NCI-H187 (cell line): ENCODE measurements around the gene SLC13A2.
A peak's percentile ranks its signal among the peaks of the same experiment; 100 is the strongest.
"Not testable (repeated sequence)": the region's sequence is repeated elsewhere in the genome, so short reads cannot be mapped to it uniquely, and the experiment has no call there.

Source experiments
- DNase-seq, 2 experiments: peaks; one replicate each; lab custom pipeline; 2025; lab: John Stamatoyannopoulos, UW

Gene SLC13A2

DNA sequence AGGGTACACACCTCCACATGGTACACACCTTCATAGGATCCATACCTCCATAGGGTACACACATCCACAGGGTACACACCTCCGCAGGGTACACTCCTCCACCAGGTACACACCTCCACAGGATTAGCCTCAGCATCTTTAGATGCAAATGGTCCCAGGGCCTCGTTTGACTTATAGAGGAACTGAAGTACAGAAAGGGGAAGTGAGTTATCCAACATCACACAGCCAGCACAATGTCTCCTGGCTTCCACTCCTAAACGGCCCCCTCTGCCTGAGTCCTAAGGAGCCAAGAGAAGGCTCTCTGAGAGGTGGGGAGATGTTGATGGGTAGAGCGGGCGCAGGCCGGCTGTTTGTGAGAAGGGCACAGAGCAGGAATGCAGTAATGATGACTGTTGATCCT is 44.7 kb downstream of the SLC13A2 start:
- no peak for DNase-seq

DNA sequence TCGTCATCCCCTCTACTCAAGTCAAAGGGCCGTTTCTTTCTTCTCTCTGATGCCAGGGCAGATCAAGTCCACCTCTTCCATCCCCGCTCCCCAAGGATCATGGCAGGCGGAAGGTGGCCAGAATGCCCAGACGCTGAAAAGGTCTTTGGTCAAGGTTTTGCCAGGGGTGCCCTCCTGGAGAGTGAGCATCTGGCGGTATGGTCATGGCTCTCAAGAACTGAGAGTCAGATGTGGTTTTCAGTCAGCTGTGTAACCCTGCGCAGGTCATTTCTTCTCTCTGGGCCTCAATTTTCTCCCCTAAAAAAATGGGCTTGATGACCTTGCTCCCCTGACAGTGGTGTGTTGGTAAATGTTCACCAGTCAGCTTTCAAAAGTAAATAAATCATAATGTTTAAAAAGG is 45.1 kb downstream of the SLC13A2 start:
- DNase-seq: no peak

DNA sequence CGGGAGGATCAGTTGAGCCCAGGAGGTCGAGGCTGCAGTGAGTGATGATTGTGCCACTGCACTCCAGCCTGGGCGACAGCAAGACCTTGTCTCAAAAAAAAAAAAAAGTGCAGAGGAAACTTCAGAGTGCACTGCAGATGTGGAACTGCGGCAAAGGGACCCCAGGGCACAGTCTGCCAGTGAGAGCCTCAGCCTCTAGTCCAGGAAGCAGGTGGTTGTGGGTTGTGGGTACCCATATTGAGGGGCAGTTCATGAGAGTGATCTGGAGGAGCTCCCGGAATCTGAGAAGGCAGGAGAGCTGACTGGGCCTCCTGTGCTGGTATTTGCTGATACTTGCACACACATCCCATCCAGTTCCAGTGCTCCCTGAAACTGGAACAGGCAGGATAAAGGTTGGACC is 45.8 kb downstream of the SLC13A2 start:
- no peak for DNase-seq

DNA sequence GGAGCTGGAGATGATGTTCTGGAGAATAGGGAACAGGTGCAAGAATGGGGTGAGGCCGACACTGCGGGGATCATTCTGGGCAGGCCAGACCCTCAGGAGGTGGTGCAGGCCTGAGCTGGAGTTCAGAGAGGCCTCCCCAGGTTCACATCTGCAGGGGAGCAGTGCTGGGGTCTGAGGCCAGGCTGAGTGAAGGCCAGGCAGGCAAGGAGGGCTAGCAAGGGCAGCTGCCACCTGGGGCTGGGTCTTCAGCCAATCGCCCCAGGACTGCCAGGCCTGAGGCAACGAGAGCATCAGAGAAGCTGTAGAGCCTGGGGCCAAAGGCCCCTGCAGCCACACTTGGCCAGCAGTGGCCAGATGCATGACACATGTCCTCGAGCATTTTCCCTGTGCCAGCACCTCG is 47.2 kb downstream of the SLC13A2 start:
- no peak for DNase-seq

DNA sequence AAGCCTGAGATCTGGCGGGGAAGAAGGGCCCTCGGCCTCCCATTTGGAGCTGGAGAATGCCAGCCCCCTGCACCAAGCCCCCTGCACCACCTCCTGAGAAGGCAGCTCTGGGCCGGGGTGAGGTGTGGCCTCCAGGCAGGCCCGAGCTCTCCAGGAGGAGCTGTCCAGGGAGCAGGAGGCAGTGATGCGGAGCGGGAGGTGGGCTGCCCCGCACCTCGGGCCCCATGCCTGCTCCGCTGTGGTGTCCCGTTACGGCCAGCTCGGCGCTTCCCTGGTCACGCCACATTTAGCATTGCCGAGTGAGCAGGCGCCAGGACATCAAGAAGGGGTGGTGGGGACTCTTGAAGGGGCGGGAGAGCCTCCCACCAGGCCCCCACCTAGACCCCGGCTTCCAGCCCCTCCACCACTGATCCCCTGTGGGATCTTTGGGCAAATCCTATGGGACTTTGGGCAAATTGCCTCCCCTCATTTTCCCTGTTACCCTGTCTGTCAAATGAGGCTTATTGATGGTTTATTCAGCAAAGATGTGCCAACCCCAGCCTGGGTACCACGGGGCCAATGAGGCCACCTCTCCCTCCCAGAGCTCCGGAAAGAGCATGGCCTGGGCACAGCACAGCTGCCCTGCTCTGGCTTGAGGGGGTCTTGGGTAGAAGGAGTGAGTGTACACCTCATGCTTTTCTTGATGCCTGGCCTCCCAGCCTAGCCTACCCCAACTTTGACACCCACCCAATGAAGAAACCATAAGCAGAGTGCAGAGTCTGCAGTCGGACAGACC is 48.1 kb downstream of the SLC13A2 start:
- DNase-seq: peak in 1 of 2 experiments; percentile 48

DNA sequence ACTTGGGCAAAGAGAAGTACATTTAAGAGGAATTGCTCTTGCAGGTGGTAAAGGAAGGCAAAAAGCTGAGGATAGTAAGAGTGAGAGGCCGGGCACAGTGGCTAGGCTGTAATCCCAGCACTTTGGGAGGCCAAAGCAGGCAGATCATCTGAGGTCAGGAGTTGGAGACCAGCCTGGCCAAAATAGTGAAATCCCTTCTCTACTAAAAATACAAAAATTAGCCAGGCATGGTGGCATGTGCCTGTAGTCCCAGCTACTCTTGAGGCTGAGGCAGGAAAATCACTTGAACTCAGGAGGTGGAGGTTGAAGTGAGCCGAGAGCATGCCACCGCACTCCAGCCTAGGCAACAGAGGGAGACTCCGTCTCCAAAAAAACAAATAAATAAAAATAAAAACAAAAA is 48.8 kb downstream of the SLC13A2 start:
- DNase-seq: not testable (repeated sequence)

DNA sequence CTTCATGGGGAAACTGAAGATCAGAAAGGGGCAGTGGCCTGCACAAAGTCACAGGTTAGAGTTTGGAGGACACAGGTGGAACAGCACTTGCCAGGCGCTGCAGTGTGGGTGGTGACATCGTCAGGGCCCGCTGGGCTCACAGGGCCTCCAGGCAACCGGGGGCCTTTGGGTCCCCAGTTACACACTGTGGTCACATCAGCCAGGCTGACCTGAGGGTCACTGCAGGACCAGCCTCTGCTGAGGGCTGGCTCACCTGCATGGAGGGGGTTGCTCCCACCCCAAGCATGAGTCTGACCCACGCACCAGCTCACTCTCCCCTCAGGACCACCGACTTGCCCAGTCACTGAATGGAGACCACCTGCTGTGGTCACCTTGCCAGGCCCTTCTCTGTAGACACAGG is 49.7 kb downstream of the SLC13A2 start:
- DNase-seq: no peak

DNA sequence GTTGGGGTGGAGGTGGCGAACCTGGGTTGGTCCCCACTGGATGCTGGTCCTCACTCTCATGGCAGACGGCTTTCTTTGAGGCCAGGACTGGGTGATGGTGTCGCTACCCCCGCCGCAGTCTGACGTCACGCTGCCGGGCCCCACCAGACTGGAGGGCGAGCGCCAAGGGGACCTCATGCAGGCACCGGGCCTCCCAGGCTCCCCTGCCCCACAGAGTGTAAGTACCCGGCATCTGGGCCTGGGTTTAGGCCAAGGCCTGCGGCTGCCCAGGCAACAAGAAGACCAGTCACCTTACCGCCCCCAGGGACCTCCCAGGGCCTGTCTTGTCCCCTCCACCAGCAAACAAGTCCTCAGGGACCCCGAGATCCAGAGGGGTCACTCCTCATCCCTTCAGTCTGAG is 50.4 kb downstream of the SLC13A2 start:
- no peak for DNase-seq

DNA sequence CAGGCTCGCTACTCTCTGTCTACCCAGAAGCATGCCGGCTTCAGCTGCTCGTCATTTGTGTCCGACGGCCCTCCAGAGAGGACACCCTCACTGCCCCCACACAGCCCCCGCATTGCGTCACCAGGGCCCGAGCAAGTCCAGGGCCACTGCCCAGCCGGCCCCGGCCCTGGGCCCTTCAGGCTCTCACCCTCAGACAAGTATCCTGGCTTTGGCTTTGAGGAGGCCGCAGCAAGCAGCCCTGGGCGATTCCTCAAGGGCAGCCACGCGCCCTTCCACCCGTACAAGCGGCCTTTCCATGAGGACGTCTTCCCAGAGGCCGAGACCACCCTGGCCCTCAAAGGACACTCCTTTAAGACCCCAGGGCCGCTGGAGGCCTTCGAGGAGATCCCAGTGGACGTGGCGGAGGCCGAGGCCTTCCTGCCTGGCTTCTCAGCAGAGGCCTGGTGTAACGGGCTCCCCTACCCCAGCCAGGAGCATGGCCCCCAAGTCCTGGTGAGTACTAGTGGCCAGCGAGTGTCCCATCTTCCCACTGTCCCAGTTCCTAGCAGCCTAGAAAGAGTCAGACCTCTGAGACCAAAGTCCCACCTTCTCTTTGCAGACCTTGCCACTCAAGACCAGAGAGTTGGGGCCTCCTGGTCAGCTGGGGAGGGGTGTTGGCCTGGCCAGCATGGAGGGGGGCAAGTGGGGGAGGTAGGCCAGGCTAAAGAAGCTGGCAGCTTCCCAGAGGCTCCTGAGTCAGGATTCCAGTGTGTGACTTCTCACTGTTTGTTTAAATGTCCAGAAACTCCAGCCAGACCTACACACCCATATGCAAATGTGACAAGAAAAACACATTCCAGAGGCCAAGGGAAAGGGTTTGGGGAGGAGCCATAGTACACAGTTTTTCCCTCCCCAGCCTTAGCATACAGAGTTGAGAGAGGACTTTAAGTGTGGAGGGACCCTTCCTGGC is 51.3 kb downstream of the SLC13A2 start:
- DNase-seq: no peak

DNA sequence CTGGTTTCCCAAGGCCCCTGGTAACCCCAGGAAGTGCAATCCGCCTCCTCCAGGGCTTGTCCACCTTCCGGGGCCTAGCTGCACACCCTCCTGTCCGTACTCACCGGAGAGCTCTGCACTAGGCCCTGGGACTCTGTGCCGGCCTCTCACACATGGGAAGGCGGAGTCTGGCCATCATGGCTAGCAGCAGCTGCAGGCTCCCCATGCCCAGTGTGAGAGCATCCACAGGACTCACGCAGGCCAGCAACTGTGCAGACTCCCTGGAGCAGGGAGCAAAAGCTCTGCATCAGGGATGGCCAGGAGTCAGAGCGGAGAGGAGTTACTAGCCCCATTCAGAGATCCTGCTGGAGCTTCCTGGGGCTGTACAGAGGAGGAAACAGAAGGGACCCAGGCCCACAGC is 52.9 kb downstream of the SLC13A2 start:
- DNase-seq: no peak

DNA sequence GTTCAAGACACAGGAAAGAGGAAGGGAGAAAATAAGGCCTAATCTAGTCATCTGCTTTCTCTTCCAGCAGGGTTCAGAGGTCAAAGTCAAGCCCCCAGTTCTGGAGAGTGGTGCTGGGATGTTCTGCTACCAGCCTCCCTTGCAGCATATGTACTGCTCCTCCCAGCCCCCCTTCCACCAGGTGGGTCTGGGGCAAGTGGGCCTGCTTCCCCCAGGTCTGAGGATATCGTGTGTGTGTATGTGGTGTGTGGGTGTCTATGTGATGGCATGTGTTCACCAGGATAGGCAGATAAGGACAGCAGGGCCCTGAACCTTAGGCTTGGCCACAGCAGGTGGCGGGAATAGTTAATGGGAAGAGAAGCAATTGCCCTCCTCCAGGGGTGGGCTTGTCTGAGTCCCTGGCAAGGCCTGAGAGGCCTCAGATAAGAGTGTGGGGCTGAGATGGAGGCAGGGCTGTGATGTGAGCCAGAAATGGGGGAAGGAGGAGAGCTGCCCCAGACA is 53.8 kb downstream of the SLC13A2 start:
- DNase-seq: no peak

DNA sequence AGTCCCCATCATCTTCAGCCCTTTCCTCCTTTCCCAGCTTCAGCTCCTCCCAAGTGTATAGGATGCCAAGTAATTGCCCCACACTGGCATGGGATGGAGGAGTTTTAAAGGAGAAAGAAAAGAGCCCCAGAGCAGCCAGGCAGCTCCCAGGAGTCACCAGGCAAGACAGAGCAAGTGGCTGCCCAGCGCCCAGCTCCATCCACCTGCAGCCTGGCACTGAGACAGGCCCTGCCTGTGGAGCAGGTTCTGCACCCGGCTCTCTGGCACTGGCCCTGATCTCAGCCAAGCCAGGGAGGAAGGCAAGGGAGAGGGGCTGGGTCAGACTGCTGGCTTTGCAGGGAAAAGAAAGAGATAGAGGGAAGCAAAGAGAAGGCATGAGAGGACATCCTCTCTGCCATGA is 54.4 kb downstream of the SLC13A2 start:
- DNase-seq: no peak

DNA sequence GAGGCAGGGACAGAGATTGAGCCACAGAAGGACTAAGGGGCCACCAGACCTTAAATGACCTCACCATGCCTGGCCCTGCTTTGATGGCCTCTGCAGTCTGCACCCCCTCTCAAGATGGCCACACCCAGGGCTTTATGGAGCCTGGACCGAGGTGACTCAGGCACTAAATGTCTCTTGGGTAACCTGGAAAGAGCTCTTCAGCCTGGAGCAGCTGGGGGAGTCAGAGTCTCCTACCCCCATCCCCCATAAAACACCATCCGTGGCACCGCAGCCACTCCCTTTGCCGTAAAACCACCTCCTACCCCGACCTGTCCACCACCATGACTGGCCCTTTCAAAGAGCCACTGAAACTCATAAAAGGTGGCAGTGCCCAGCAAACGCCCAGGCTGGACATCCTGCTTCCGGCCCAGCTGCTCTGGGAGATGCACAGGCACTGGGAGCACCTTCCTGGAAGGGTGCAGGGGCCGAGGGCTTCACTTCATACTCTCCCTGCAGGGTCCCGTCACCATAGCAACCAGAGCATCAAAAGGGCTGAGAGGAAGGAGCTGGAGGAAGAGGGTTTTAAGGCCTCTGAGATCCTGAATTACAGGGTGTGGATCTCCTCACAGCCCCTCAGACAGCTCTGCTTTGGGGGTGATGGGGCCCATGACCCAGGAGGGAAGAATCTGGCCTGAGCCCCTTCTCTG is 55.0 kb downstream of the SLC13A2 start:
- DNase-seq: no peak

DNA sequence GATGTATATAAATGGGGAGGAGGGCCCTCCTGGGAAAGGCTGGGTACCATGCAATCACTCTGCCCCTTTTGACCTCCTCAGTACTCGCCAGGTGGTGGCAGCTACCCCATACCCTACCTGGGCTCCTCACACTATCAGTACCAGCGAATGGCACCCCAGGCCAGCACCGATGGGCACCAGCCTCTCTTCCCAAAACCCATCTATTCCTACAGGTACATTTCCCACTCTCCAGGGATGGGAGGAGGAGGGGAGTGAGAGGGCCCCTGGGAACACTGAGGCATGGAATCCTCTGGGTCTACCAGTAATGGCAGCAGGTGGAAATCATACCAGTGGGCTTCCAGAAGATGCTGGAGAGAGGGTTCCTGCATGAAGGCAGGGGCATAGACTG is 55.6 kb downstream of the SLC13A2 start:
- DNase-seq: no peak

DNA sequence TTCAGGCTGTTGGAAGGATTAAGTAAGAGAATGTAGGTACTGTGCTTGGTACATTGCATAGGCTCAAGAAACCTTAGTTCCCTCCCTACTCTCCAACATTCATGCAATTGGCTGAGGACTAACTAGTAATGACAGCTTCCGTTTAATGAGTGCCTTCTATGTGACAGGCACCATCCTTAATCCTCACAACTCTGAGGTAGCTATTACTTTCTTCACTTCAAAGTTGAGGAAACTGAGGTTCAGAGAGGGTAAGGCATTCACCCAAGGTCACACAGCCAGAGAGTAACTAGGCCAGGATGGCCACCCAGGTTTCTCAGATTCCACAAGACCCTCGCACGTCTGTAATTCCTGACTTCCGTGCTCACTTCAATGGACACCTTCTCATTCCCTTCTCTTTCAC is 56.8 kb downstream of the SLC13A2 start:
- no peak for DNase-seq

DNA sequence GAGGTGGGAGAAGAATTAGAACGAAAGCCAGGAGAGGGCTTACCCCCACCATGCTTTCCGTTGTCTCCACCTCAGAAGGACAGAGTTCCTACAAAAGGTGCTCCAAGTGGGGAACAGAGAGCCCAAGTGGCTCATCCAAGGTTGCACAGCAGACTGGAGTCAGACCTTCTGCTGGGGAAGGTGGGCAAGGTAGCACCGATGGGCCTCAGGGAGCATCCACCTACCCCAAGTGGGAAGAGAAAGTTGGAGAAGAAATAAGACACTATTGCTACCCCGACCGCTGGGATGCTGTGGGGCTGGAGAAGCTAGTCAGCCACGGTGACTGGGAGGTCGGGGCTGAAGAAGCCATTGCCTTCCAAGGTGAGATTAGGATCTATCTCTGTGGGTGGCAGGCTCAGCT is 57.5 kb downstream of the SLC13A2 start:
- no peak for DNase-seq

DNA sequence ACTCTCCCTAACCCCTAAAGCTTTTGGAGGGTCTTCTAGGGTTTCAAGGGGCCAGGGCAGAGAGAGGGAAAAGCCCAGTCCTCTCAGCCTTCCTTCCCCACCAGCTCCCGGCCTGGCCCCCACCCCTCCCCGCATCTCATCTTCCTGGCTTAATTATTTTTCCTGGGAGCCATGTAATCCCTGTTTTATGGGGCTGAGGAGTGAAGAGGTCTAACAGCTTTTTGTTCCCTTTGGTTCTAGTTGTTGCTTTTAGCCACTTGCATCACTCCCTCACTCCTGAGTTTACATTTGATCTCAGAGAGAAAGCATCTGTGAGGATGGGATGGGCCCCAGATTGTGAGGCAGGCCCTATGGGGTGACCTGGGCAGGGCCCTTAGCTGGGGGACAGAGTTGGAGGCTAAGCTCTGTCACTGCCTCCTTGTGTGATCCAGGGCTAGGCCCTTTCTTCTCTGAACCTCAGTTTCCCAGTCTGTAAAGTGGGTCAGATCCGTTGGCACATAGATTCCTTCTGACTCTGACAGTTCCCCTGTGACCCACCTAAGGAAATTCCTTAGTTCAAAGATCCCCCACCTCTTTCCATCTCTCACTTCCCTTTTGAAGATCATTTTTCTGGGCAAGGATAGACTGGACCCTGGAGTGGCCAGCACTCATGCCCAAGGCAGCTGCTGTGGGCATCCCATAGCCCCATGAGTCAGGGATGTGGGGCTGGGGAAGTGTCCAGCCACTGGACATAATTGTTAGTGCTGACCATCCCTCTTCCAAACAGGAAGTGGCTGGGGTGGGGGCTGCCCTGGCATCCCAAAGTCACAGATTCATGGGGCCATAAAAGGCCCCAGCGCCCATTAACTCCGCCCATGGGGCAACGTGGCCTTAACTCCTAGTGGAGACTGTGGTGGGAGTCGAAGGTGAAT is 58.9 kb downstream of the SLC13A2 start:
- DNase-seq: no peak

DNA sequence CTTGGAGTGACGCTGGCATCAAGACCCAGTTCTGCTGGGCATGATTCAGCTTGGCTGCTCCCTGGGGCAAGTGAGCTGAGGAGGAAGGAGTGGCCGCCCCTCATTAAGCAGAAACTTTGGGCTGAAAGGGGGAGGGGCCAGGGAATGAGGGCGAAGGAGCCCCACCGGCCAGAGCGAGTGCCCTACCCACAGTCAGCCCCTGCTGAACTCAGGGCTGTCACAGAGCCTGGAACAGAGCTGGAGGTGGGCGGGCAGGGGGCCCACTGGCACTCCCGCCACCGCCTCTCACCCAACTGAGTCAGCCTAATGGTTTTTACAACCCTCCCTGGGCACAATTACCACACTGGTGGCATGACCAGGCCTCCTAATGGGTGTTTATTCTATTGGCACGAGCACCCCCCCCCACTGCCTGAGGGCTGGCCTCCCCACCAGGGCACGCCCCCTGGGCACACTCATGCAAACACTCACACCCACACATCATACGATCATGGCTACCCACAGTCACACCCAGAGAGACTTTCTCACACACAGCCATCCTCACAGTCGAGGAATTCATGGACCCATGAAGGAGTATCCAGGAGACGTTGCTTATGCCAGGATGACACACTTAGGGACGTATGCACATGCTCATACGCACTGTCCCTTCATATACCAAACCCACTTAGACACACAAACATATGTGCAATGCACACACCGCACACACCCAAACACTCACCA is 59.8 kb downstream of the SLC13A2 start:
- DNase-seq: no peak

DNA sequence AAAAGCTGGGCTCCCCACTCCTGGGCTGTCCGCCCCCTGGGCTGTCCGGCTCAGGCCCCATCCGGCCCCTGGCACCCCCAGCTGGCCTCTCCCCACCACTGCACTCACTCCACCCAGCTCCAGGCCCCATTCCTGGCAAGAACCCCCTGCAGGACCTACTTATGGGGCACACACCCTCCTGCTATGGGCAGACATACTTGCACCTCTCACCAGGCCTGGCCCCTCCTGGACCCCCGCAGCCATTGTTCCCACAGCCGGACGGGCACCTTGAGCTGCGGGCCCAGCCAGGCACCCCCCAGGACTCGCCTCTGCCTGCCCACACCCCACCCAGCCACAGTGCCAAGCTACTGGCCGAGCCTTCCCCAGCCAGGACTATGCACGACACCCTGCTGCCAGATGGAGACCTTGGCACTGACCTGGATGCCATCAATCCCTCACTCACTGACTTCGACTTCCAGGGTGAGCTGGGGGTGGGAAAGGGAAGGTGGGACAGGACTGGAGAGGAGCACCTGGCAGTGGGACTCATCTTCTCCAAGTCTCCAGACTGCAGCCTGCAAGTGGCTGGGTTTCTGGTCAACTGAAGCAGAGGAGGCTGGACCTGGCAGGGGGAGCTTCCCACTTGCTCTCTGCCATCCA is 61.4 kb downstream of the SLC13A2 start:
- no peak for DNase-seq

DNA sequence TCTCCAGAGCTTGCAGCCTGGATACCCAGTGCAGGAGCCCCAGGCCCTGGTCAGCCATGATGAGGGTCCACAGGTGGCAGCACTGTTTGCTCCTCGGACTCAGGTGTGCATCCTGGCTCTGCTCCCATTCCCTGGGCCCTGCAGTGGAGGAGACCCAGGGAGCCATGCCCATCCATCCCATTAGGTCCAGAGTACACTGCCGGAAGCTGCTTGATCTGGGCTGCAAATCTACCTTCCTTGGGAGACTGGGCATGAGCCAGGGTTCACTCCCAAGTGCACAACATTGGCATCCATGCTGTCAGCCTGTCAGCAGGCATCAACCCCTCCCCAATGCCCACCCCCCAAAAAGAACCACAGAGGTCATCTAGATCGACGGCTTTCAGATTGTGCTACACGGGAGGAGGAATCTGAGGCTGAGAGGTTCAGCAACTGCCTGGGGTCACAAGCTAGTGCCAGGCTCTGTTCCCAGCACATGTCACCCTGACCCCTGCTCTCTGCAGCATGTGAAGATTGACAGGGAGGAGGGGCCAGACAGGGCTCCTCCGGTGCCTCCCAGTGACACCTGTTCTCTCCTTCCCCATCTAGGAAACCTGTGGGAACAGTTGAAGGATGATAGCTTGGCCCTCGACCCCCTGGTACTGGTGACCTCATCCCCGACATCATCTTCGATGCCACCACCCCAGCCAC is 63.2 kb downstream of the SLC13A2 start:
- no peak for DNase-seq
